Stimulated activated CD8-positive, alpha-beta memory T cell treated with anti-CD3 and anti-CD28 coated beads, Interleukin-15, amount 100 ng/mL, for 1 hour (primary cell): ENCODE results near the gene FAM228A.
"Not testable (repeated sequence)": the region's sequence is repeated elsewhere in the genome, so short reads cannot be mapped to it uniquely, and the experiment has no call there.

ENCODE experiments used
- DNase-seq: peaks from one replicate; pipeline ENCODE4 v3.0.0-alpha.2; 2020; ENCODE audit warnings: low read depth

The FAM228A gene

GRCh38 chr2:24191156-24191555, 16.3 kb downstream of the FAM228A start:
- no peak for DNase-seq

- DNase-seq: no peak
Measured at GRCh38 chr2:24191848-24192247, 17.0 kb downstream of the FAM228A start.

GRCh38 chr2:24197213-24197612, 22.4 kb downstream of the FAM228A start:
- DNase-seq: not testable (repeated sequence)

GRCh38 chr2:24199968-24200590, 25.2 kb downstream of the FAM228A start:
- no peak for DNase-seq

GRCh38 chr2:24200799-24201198, 25.9 kb downstream of the FAM228A start:
- no peak for DNase-seq

- DNase-seq: no peak
Measured at GRCh38 chr2:24203029-24203786, 28.4 kb downstream of the FAM228A start.

- no peak for DNase-seq
Measured at GRCh38 chr2:24203787-24204150, 28.9 kb downstream of the FAM228A start.

GRCh38 chr2:24204505-24204904, 29.7 kb downstream of the FAM228A start:
- DNase-seq: no peak

GRCh38 chr2:24205131-24205530, 30.3 kb downstream of the FAM228A start:
- no peak for DNase-seq

GRCh38 chr2:24206242-24206641, 31.4 kb downstream of the FAM228A start:
- no peak for DNase-seq

GRCh38 chr2:24206714-24207113, 31.9 kb downstream of the FAM228A start:
- no peak for DNase-seq

GRCh38 chr2:24207359-24207758, 32.5 kb downstream of the FAM228A start:
- DNase-seq: no peak

- DNase-seq: no peak
Measured at GRCh38 chr2:24208490-24208889, 33.6 kb downstream of the FAM228A start.

GRCh38 chr2:24209389-24210105, 34.7 kb downstream of the FAM228A start:
- DNase-seq: no peak

GRCh38 chr2:24210106-24210455, 35.2 kb downstream of the FAM228A start:
- no peak for DNase-seq

- DNase-seq: no peak
Measured at GRCh38 chr2:24210723-24211122, 35.9 kb downstream of the FAM228A start.

GRCh38 chr2:24211408-24211807, 36.6 kb downstream of the FAM228A start:
- DNase-seq: no peak

GRCh38 chr2:24214880-24215279, 40.0 kb downstream of the FAM228A start:
- DNase-seq: no peak

- no peak for DNase-seq
Measured at GRCh38 chr2:24220554-24221291, 45.9 kb downstream of the FAM228A start.

GRCh38 chr2:24221343-24222050, 46.6 kb downstream of the FAM228A start:
- DNase-seq: no peak

- no peak for DNase-seq
Measured at GRCh38 chr2:24222946-24223345, 48.1 kb downstream of the FAM228A start.
